D341Med (cell line): ENCODE results near the gene ATG7.
A peak's percentile ranks its signal among the peaks of the same experiment; 100 is the strongest.
"Not testable (repeated sequence)": the region's sequence is repeated elsewhere in the genome, so short reads cannot be mapped to it uniquely, and the experiment has no call there.

ENCODE experiments used
- DNase-seq: peaks from one replicate; pipeline ENCODE4 v3.0.0; 2012; ENCODE audit warnings: low spot score

Gene ATG7

DNA sequence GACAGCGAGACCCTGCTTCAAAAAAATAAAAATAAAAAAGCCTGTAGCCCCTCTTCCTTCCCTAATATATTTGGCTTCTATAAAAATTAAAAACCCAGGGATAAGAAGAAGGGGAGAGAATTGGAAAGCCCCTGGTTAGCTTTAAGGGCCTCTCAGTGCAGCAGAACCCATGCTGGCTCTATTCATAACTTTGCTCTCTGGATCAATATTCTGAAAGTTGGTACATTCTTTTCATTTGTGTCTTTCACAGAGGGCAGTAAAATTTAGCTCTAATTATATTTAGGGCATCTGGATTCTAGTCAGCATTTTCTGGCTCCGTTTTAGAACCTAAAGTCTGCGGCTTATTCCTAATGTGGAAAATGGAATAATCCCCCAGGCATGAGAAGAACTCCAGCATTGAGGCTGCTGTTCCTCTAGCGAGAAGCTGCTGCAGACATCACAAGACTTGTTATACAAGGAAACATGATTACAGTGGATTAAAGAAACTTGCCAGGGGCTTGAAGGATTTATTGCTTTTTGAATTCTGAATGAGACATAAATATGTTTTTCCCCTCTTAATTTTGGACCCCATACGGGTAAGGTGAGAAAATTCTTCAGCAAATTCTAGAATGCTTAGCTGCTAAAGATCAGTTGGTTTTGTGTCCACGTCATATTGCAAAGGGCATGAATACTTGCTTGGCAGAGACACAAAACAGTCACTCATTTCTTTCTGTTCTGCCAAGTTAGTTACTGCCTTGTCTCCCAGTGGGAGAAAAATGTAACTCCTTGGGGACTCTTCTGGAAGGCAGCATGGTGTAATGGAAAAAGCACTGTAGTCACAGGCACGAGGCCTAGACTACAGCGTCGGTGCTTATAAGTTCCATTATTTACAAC lies 193.8 kb downstream of the ATG7 start:
- DNase-seq, result no peak

DNA sequence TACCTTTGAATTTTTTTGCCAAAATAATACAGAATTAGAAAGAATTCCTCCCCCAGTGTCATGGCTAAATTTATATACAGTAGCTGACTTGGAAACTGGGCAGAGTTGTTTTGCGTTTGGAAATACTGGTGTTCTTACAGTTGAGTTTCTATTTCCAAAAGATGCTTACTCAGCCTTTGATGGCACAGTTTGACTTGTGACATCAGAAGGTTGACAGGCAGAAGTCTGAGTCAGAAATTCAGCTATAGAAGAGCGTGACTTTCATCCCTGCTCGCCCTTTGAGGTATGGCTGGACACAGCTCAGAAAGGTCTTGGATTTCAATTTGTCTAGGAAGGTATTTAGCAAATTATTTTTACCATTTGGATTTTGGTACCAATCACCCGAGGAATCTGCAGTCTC lies 195.7 kb downstream of the ATG7 start:
- no peak for DNase-seq

DNA sequence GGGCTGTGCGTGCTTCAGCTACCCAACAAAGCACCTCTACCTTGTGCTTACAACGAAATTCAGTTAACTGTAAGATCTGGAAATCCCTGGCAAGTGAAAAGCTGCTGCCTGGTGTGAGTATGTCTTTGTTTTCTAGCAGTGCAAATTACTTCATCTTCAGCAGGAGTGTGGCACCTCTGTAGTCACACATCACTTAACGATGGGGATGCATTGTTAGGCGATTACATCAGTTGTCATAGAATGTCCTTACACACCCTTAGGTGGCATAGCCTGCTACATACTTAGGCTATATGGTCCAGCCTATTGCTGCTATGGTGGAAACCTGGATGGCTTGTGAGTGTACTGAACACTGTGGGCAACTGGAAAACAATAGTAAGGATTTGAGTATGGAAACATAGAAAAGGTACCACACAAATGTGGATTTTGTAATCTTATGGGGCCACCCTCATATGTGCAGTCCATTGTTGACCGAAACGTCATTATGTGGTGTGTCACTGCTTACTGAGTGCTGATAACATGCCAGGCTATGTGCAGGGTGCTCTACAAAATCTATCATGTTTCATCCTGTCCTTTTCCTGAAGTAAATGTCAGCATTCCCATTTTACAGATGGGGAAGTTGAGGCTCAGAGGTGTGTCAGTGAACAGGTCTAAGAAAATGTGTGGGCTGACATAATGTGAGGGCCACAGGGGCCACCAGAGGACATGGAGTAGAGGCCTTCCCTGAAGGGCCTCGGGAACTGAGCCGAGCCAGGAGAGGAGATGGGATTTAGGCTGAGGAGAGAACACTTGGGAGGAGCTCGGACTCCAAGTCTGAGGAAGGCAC lies 198.0 kb downstream of the ATG7 start:
- DNase-seq, result no peak

DNA sequence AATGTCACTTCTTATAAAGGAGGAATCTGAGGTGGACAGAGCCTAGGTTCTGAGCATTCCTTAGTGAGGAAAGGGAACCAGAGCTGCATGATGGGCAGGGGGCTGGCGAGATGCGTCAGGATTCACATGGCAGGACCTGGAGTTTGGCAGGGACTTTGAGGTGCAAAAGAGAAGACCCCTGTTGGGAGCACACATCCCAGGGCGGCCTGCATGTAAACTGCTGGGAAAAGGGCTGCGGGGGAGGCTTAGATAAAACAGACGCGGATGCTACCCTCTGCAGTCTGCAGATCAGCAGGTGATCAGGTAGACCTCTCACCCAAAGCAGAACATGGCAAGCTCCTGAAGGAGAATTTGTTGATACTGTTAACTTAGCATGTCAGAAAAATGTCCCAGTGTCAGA lies 203.1 kb downstream of the ATG7 start:
- no peak for DNase-seq

DNA sequence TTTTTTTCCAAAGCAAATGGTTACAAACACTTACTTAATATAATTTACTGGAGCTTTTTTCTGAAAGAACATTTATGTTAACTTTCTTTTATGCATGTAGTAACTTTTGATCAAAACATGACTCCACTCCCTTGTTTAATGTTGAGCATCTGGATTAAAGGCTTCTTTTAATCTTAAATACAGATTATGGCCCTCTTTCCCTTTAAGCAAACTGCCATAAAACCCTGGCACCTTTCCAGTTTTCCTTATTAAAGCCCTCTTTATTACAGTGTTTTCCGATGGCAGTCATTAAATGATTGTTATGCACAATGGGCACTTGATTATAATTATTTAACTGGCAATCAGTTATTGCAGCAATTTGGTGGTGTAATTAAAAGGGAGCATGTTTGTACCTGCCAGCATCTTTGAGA lies 204.5 kb downstream of the ATG7 start:
- DNase-seq, result peak; percentile 42

DNA sequence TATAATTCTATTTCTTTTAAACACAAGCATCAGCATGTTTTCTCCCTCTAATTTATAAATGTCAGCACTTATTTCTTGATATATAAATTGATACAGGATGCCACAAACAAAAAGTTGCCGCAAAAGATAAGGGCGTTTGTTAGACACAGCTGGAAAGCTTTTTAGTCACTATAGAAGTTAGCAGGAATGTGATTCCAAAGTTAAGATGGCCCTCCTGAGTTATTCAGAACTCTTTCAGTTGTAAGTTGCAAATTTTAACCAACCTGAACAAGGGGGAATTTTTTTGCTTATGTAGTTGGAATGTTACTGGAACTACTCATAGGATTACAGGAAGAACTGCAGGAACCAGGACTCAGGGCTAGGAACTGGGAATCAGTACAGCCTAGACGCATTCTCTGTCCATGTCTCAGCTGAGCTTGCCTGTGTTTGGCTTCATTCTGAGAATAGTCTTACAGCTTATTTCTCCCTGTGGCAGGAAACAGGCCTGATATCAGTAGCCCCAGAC lies 205.3 kb downstream of the ATG7 start:
- no peak for DNase-seq

DNA sequence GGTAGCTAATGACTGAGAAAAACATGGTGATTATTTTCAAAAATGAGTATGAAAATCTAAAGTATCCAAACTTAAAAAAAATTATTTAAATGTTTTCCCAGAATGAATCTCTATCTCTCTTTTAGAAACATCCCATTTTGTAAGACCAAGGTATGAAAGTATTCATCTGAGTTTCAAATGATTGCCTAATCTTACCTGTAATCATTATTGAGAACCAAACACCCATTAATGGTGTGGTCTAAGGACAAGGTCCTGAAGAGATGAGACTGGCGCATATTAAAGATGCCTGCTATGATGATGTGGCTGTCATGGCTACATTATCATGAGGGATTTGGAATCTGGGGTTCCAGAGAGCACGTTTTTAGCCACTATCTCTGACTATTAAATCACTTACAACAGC lies 206.0 kb downstream of the ATG7 start:
- DNase-seq, result no peak

DNA sequence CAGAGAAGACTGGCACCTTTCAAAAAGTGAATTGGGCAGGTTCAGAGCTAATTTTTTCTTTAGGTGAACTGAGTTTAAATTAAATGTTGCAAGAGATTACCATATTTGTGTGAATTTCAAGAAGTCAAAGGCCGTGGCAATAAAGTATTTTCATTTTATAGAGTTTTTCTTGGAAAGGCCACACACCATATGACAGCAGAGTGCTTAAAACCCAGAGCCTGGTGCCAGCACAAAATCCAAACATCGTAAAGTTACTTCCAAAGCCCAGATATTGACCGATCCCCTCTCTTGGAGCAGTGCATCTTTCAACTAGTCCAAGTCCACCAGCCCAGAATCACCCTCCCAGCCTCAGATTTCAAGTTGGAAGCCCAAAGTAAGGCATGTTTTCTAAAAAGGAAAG lies 207.0 kb downstream of the ATG7 start:
- no peak for DNase-seq

DNA sequence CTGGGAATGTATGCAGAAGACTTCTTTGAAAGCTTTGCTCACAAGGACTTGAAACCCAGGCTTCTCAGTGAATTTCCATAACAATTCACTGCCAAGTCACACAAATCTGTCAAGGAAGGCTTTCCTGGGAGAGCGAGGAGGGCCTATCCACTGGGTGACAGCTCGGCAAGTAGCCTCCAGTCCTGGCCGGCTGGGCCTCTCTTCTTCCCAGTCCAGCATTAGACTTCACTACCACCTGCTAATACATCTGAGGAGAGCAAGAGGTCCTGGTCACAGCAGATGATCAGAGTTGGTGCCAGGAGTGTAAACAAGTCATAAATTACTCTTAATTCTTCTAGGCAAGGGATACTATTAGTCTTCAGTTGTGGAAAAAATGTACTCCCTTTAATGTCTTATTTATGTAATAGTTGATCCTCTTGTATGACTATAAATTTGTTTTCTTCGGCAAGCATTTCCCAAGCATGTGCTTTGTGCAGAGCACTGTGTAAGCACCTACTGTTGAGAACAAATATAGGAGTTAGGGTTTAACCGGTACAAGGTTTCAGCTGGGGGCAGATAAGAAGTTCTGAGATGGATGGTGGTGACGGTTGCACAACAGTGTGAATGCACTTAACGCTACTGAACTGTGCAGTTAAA lies 208.6 kb downstream of the ATG7 start:
- DNase-seq, result no peak

DNA sequence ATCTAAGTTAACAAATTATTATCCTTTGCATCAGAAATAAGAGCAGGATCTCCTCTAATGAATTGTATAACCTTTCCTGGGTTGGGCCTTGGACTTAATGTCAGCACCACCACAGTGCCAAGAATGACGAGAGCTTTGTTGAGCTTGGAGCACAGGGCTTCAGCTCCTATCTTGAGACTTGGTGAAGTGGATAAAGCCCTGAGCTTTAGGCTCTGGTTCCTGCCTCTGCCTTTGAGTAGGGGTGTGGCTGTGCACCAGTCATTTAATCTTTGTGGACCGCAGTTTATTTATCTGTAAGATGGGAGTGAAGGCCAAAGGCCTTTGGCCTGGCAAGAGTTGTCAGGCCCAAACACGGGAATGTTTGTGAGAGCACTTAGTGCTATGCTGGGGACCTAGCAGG lies 209.4 kb downstream of the ATG7 start:
- DNase-seq, result no peak

DNA sequence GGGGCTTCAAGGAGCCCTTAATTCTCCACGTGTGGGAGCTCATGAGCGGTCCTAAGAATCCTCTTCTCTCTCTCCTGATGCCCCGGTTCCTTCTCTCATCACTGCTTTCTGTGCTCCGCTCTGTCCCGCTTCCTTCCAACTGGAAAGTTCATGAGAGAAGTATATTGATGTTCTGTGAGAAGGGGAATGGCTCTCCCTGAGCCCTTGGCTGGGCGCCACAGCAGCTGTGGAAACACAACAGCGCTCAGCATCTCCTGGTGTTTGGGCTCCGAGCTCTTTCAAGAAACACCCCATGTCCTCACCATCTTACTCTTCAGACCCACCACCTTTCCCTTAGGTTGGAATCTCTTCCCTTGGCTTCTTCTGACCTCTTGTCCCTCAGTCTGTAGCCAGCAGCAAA lies 209.8 kb downstream of the ATG7 start:
- DNase-seq, result no peak

DNA sequence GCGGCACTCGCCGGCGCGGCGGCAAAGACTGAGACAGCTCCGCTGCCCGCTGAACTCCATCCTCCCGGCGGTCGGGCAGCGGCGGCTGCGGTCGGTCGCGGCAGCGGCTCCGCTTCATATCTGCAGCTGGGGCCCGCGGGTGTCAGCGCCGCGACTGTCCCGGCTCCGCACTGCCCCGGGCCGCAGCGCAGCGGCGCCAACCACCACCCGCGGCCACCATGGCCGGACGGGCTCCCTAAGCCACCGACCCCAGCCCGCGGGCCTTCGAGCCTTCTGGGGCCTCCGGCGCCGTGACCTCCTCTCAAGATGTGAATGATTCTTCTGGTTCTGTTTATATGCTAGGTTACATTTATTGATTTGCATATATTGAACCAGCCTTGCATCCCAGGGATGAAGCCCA lies 216.2 kb downstream of the ATG7 start:
- not testable (repeated sequence) for DNase-seq

DNA sequence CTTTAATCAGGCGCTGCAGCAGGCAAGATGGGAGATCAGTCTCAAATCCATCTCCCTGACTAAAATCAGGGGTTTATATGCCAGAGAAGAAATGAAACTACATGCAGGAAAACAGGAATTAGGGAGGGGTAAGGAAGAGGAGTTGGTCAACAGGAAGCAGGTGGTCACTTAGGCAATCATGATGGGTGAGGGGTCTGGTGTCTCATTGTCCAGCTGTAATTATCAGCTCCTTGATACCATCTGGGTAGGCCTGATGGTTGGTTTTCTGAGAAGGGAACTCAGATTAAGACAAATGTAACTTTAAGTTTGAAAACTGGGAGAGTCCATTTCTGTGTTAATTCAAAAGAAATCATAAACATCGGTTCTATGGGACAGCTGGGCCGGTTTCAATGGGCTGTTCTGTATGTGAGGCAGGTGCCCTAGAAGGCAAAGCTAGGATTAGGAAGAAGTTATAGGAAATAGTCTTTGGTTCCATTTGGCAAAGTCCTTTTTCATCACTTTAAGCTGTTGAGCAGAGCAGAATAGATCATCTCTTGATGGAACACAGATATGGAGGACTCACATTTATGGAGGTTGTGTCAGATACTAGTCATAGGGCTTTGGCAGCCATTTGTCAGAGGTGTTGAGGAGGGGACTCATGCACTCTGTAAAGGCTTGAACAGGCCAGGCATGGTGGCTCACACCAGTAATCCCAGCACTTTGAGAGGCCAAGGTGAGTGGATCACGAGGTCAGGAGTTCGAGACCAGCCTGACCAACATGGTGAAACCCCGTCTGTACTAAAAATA lies 222.1 kb downstream of the ATG7 start:
- no peak for DNase-seq

DNA sequence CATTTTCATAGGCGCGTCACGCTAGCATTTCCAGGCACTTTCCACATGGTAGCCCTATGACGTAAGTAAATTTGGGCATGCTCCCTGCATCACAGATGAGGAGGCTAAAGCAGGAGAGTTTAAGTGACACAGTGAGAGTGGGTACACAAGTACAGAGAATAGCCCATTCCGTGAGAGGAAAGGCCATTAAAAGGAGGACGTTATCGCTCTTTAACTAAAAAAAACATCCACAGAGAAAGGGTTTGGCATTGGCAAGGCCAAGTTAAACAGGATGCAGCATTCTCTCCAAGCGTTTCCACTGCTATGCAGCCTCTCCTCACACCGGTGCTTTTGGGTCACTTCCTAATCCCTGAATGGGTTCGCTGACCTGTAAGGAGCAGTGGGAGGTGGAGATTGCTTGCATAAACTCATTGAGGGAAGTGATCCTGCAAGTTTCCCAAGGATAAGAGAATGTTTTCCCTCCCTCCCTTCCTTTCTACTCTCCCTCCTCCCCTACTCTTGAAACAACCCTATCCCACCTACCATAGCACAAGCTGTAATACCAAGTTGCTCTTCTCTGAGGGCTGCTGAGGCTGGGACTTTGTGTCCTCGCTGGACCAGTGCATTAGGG lies 223.9 kb downstream of the ATG7 start:
- DNase-seq, result no peak

DNA sequence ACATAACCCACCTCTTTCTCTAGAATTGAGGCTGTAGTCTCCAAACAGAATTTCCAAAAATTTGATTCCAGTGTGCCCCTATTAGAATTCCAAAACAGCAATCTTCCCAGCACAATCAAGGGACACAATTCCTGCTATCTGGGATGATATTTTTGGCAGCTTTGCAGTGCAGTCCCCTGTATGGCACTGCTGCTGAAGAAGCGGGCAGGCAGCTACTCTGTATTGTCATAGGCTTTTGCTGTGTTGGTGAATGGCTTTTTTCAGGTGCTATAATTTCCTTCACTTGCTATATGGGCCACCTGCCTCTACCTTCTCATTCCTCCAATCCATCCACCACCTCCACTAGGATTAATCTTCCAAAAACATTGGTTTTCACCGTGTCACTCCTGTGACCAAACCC lies 226.0 kb downstream of the ATG7 start:
- DNase-seq, result no peak

DNA sequence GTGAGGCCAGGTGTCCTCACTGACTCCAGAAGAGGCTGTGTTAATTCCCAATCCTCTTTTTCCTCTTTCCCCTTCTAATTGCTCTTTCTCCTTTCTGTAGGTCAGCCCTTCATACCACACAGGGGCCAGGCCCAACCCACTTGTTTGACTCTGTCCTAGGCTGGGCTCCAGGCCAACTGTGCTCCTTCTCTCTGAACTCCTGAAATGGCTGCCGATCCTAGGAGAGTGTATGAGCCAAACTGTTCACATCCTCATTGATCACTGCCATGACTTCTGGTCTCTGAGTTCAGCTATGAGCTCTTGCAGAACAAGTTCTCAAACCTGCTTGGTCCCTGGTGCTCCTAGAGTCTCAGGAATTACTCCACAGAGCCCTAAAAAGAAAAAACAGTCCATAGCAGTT lies 226.4 kb downstream of the ATG7 start:
- DNase-seq, result no peak

DNA sequence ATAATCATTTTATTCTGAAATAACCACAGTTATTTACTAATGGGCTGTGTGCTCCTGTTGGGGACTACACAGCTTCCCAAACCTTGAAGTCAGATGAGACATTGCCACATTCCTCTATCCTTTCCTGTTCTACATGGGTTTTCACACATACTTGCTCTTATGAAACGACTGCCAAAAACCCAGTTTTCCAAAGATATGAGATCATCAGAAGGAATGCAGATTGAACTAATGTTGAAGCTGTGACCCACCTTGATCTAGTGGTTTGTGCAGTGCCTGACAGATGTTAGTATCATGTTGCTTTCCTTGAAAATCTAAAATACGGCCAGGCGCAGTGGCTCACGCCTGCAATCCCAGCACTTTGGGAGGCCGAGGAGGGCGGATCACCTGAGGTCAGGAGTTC lies 226.9 kb downstream of the ATG7 start:
- DNase-seq, result no peak

DNA sequence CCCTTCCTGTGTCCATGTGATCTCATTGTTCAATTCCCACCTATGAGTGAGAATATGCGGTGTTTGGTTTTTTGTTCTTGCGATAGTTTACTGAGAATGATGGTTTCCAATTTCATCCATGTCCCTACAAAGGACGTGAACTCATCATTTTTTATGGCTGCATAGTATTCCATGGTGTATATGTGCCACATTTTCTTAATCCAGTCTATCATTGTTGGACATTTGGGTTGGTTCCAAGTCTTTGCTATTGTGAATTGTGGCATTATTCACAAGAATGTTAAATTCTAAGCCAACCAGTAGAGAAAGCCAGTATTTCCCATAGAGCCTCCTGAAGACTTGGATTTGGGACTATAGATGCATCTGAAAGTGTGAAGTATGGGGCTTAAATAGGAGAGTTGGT lies 230.2 kb downstream of the ATG7 start:
- DNase-seq, result not testable (repeated sequence)

DNA sequence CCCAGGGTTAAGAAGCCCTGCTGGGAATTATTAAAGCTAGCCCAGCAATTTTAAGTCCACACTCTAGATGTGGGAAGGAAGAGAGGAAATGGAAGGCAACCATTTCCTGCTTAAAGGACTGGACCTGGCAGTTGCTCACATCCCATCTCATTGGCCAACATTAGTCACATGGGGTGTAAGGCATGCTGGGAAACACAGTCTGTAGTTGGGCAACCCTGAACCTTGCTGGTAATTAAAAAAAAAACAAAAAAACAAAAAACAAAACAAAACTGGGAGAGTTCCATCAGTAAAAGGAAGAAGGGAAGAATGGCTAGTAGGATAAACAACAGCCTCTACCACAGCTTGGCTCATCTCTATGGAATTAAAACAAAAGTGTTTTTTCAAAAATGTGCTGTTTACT lies 235.5 kb downstream of the ATG7 start:
- no peak for DNase-seq

DNA sequence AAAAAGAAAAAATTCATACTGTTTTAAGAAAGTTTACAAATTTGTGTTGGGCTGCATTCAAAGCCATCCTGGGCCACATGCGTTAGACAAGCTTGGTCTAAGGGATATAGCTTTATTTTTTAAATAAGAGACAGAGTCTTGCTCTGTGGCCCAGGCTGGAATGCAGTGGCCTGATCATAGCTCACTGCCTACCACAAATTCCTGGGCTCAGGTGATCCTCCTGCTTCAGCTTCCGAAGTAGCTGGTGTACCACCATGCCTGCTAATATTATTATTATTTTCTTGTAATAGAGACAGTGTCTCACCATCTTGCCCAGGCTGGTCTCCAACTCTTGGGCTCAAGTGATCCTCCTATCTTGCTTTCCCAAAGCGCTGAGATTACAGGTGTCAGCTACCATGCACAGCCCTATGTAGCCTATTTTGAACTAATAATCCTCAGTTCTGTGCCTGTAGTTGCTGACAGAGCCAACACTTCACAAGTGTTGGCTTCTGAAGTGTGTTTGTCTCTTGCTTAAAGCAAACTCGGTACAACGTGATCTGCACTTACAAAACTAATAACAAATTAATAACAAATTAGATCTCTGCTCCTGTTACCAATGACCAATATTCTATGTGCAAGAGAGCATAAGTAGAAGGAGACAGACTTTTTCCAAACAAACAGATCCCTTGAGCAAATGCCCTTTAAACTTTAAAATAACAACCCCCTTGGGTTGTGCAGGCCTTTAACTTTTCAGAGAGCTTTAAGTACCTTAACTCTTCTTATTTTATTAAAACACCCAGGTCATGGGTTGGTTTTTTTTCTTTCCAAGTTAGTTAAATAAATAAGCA lies 236.4 kb downstream of the ATG7 start:
- DNase-seq, result no peak
